Natural killer cell (primary cell): ENCODE measurements around the gene PLXNA4. TPM values are rescaled to one million over a fixed set of nuclear protein-coding genes. Genes with fewer than 3 reads are reported as not detected.

ENCODE experiments used
- ATAC-seq, 3 donors: fragments of 150-1000 bp in 2 of 3; fragments of 200-7000 bp in 1 of 3; cut with Tn5 transposase; 1 replicate in 1 of 3; 2 replicates in 2 of 3; pipeline ENCODE4 v1.10.0; 2021; ENCODE audit warnings: mild to moderate bottlenecking in 2 of 3, moderate library complexity in 2 of 3
- DNase-seq, 2 donors: peaks; one replicate each; pipeline versions ENCODE4 v3.0.0 to v3.0.0-alpha.2; 2013 to 2021; ENCODE audit warnings: mixed read lengths in 1 of 2
- H3K27ac ChIP-seq: one replicate; pipeline ENCODE4 v1.5.1; 2013; ENCODE audit warnings: mild to moderate bottlenecking, low read length
- H3K27me3 ChIP-seq: one replicate; pipeline ENCODE4 v1.6.1; 2013; ENCODE audit warnings: low read length; ENCODE audit not compliant: control insufficient read depth, insufficient read depth
- H3K36me3 ChIP-seq: one replicate; pipeline ENCODE4 v1.6.1; 2013; ENCODE audit warnings: low read length; ENCODE audit not compliant: control insufficient read depth, insufficient read depth
- H3K4me1 ChIP-seq: one replicate; pipeline ENCODE4 v1.6.1; 2013; ENCODE audit warnings: low read length; ENCODE audit not compliant: control insufficient read depth, insufficient read depth
- H3K4me3 ChIP-seq: one replicate; pipeline ENCODE4 v1.5.1; 2013; ENCODE audit warnings: low read length
- H3K9me3 ChIP-seq: one replicate; pipeline ENCODE4 v1.6.1; 2013; ENCODE audit warnings: low read length; ENCODE audit not compliant: control insufficient read depth, insufficient read depth
- H3K27ac Mint-ChIP-seq, 2 donors: one replicate each; pipeline ENCODE4 v1.8.0; 2022; ENCODE audit warnings: mild to moderate bottlenecking in 2 of 2, mixed read lengths in 2 of 2, moderate library complexity in 1 of 2
- H3K27me3 Mint-ChIP-seq, 2 donors: one replicate each; pipeline ENCODE4 v1.8.0; 2022; ENCODE audit warnings: low read depth in 2 of 2, mixed read lengths in 2 of 2
- H3K36me3 Mint-ChIP-seq: one replicate; pipeline ENCODE4 v1.8.0; 2022; ENCODE audit warnings: mixed read lengths
- H3K4me1 Mint-ChIP-seq, 2 donors: one replicate each; pipeline ENCODE4 v1.8.0; 2022; ENCODE audit warnings: mixed read lengths in 2 of 2
- H3K4me3 Mint-ChIP-seq: one replicate; pipeline ENCODE4 v1.8.0; 2022; ENCODE audit warnings: mild to moderate bottlenecking, moderate library complexity, mixed read lengths
- H3K9me3 Mint-ChIP-seq, 2 donors: one replicate each; pipeline ENCODE4 v1.8.0; 2022; ENCODE audit warnings: mixed read lengths in 2 of 2
- CTCF ChIP-seq: fragments of 200-600 bp; IDR thresholded peaks from one replicate; pipeline ENCODE4 v1.8.0; 2022; ENCODE audit warnings: antibody characterized with exemption
- WGBS: methylation state at CpG from one replicate; pipeline ENCODE4 v1.1.7; 2013; ENCODE audit warnings: missing lambda C conversion rate; ENCODE audit not compliant: insufficient coverage; 5-methylcytosine and 5-hydroxymethylcytosine counted together
- intact Hi-C: fragments of 100-400 bp; cut with micrococcal nuclease; formaldehyde crosslinking; loops from one replicate; pipeline ENCODE4 v1.14.2; 2022
- total RNA-seq, 4 donors: library from RNA; stranded (reverse); fragments of 120-200 nt in 1 of 4; gene quantifications; one replicate each; pipeline versions ENCODE4 v1.2.3 to v1.2.4, GENCODE V29; 2013 to 2022

Gene PLXNA4
- total RNA-seq, 3 donors from 2014 or later (not counting 1 experiment from before 2014, with no cell fraction given) = 5.1 to 15.3 (median 10.9) TPM

GRCh38 chr7:132193898-132194297, 382.4 kb downstream of the PLXNA4 start:
- Mint-ChIP-seq H3K36me3 (no peaks in the 10 kb centered on the region), H3K4me3 (no peak overlapping the region), H3K27ac (no peak overlapping the region), H3K27me3 (peaks cover 0 to 2% of the 10 kb centered on the region in 2 donors), H3K4me1 (no peaks in the 10 kb centered on the region), H3K9me3 (no peaks in the 10 kb centered on the region)
- Histone ChIP-seq H3K9me3 (no peaks in the 10 kb centered on the region), H3K27me3 (no peaks in the 10 kb centered on the region), H3K4me3 (no peak overlapping the region), H3K4me1 (no peaks in the 10 kb centered on the region), H3K36me3 (no peaks in the 10 kb centered on the region), H3K27ac (no peak overlapping the region)
- 85% methylated on average over 5 of the region's 5 CpGs for WGBS
- intact Hi-C loops = no loop called here
- DNase-seq (no peak), ATAC-seq (no peak)
- TF ChIP-seq CTCF = no peak

DNA sequence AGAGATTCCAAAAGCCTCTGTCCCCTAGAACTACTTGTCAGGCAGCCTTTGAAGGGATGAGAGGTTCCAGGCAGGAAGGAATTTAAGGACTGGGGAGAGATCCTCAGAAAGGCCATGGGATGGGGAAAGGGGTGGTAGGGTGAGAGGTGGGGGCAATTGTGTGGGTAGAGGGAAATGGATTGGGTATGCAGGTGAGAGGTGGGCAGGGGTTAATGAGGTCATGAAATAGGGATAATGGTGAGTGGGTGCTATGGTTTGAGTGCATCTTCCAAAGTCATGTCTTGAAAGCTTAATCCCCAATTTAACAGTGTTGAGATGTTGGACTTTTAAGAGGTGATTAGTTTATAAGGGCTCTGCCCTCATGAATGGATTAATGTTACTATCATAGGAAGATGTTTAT, 383.5 kb downstream of the PLXNA4 start:
- H3K4me1 ChIP-seq = no peaks in the 10 kb centered on the region
- no peak overlapping the region for H3K27ac Mint-ChIP-seq
- no peaks in the 10 kb centered on the region for H3K36me3 Mint-ChIP-seq
- no peaks in the 10 kb centered on the region for H3K27me3 ChIP-seq
- no peaks in the 10 kb centered on the region for H3K4me1 Mint-ChIP-seq
- DNase-seq (no peak), ATAC-seq (no peak)
- H3K36me3 ChIP-seq = no peaks in the 10 kb centered on the region
- H3K9me3 ChIP-seq = no peaks in the 10 kb centered on the region
- H3K9me3 Mint-ChIP-seq = no peaks in the 10 kb centered on the region
- intact Hi-C loops = no loop called here
- H3K27me3 Mint-ChIP-seq = peaks cover 0 to 4% of the 10 kb centered on the region in 2 donors
- H3K27ac ChIP-seq = no peak overlapping the region
- H3K4me3 ChIP-seq = no peak overlapping the region
- no peak overlapping the region for H3K4me3 Mint-ChIP-seq
- TF ChIP-seq CTCF = no peak

GRCh38 chr7:132191418-132191817, 384.9 kb downstream of the PLXNA4 start:
- Mint-ChIP-seq H3K27ac (no peak overlapping the region), H3K4me3 (no peak overlapping the region), H3K4me1 (no peaks in the 10 kb centered on the region), H3K36me3 (peaks cover 12% of the 10 kb centered on the region), H3K27me3 (peaks cover 0 to 4% of the 10 kb centered on the region in 2 donors), H3K9me3 (peaks cover 0 to 7% of the 10 kb centered on the region in 2 donors)
- Histone ChIP-seq H3K9me3 (peaks cover 7% of the 10 kb centered on the region), H3K36me3 (no peaks in the 10 kb centered on the region), H3K27me3 (no peaks in the 10 kb centered on the region), H3K4me1 (no peaks in the 10 kb centered on the region), H3K4me3 (no peak overlapping the region), H3K27ac (no peak overlapping the region)
- intact Hi-C loops = no loop called here
- ATAC-seq (no peak), DNase-seq (no peak)
- WGBS = 68% methylated on average over 2 of the region's 3 CpGs
- no peak for TF ChIP-seq CTCF

- H3K4me3 Mint-ChIP-seq = no peak overlapping the region
- H3K27me3 Mint-ChIP-seq = peaks cover 0 to 4% of the 10 kb centered on the region in 2 donors
- peaks cover 7% of the 10 kb centered on the region for H3K9me3 ChIP-seq
- DNase-seq = no peak
- no peaks in the 10 kb centered on the region for H3K4me1 Mint-ChIP-seq
- H3K36me3 ChIP-seq = no peaks in the 10 kb centered on the region
- no peaks in the 10 kb centered on the region for H3K27me3 ChIP-seq
- peaks cover 0 to 7% of the 10 kb centered on the region in 2 donors for H3K9me3 Mint-ChIP-seq
- 83% methylated on average over 7 of the region's 7 CpGs for WGBS
- no peaks in the 10 kb centered on the region for H3K4me1 ChIP-seq
- H3K4me3 ChIP-seq = no peak overlapping the region
- H3K27ac Mint-ChIP-seq = no peak overlapping the region
- TF ChIP-seq CTCF = no peak
- no peak for ATAC-seq
- intact Hi-C loops = no loop called here
- H3K36me3 Mint-ChIP-seq = peaks cover 12% of the 10 kb centered on the region
- H3K27ac ChIP-seq = no peak overlapping the region
These were observed 385.6 kb downstream of the PLXNA4 start for GRCh38 chr7:132190683-132191082.
